ENCODE data around the gene KRTAP2-4. TPM values are rescaled to one million over a fixed set of nuclear protein-coding genes. Genes with fewer than 3 reads are reported as not detected.
"Not testable (repeated sequence)": the region's sequence is repeated elsewhere in the genome, so short reads cannot be mapped to it uniquely, and the experiment has no call there.

The KRTAP2-4 gene
- polyA plus RNA-seq, 3 donors: not detected

DNA sequence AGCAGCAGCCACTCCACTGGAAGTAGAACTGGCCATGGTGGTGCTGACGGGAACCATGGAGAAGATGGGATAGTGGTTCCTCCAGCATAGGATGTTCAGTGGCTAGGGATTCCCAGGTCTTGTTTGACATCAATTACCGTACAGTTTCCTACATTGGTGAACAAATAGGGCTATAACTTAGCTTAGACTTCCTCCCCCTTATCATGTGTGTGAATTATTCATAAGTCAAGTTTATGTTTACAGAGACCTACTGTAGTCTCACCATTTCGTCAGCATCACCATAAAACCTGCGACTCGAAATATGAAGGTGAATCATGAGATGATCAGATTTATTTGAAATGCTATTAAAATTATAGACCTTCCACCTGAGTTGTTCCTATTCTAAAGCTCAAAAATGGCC lies 6.9 kb downstream of the KRTAP2-4 start:
- WGBS (ENCODE audit: insufficient coverage): no CpG with 5 or more reads among the region's 5 CpGs
- H3K27me3 ChIP-seq (ENCODE audit: control insufficient read depth in 2 of 2, insufficient read depth in 2 of 2, low read length in 2 of 2): peaks cover 19 to 28% of the 10 kb centered on the region in 2 donors
- no peaks in the 10 kb centered on the region for H3K9me3 ChIP-seq (replicated peaks in 1 of 2; ENCODE audit: control insufficient read depth in 1 of 2, insufficient read depth in 1 of 2, low read length in 2 of 2)
- no peaks in the 10 kb centered on the region for H3K36me3 ChIP-seq (replicated peaks in 1 of 2; ENCODE audit: control insufficient read depth in 1 of 2, insufficient read depth in 2 of 2, low read length in 2 of 2)
- no peak for DNase-seq
- H3K4me3 ChIP-seq (replicated peaks in 1 of 3; ENCODE audit: low read depth in 2 of 3, low read length in 3 of 3): no peak overlapping the region
- no peaks in the 10 kb centered on the region for H3K4me1 Mint-ChIP-seq
- TF ChIP-seq, protein P1, sequence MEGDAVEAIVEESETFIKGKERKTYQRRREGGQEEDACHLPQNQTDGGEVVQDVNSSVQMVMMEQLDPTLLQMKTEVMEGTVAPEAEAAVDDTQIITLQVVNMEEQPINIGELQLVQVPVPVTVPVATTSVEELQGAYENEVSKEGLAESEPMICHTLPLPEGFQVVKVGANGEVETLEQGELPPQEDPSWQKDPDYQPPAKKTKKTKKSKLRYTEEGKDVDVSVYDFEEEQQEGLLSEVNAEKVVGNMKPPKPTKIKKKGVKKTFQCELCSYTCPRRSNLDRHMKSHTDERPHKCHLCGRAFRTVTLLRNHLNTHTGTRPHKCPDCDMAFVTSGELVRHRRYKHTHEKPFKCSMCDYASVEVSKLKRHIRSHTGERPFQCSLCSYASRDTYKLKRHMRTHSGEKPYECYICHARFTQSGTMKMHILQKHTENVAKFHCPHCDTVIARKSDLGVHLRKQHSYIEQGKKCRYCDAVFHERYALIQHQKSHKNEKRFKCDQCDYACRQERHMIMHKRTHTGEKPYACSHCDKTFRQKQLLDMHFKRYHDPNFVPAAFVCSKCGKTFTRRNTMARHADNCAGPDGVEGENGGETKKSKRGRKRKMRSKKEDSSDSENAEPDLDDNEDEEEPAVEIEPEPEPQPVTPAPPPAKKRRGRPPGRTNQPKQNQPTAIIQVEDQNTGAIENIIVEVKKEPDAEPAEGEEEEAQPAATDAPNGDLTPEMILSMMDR (IDR thresholded peaks at IDR 0.05): no peak
- peaks cover 0 to 9% (median 2%) of the 10 kb centered on the region in 7 donors for H3K9me3 Mint-ChIP-seq
- peaks cover 13 to 33% (median 20%) of the 10 kb centered on the region in 3 donors for H3K27me3 Mint-ChIP-seq (ENCODE audit: low read depth in 3 of 3)
- H2AFZ ChIP-seq (ENCODE audit: insufficient read depth, low read depth, low read length, poor library complexity, severe bottlenecking): no peak overlapping the region
- no peaks in the 10 kb centered on the region for H3K79me2 ChIP-seq (ENCODE audit: insufficient read depth, low read length)
- H3K27ac Mint-ChIP-seq: no peak overlapping the region
- no peak overlapping the region for H3K4me2 ChIP-seq (replicated peaks; ENCODE audit: extremely low read depth, low read length, poor library complexity, severe bottlenecking)
- H3K27ac ChIP-seq (ENCODE audit: low read depth in 1 of 2, low read length in 2 of 2): no peak overlapping the region
- H3K4me3 Mint-ChIP-seq: no peak overlapping the region
- H3K4me1 ChIP-seq (ENCODE audit: control insufficient read depth in 1 of 2, insufficient read depth in 2 of 2, low read length in 2 of 2): no peaks in the 10 kb centered on the region
- intact Hi-C loops (cut with micrococcal nuclease): no loop called here
- peaks cover 0 to 2% of the 10 kb centered on the region in 2 donors for H3K36me3 Mint-ChIP-seq
- no peaks in the 10 kb centered on the region for H4K20me1 ChIP-seq (ENCODE audit: insufficient read depth, low read length)
- no peak overlapping the region for H3K9ac ChIP-seq (ENCODE audit: insufficient read depth, low read length, poor library complexity, severe bottlenecking)

DNA sequence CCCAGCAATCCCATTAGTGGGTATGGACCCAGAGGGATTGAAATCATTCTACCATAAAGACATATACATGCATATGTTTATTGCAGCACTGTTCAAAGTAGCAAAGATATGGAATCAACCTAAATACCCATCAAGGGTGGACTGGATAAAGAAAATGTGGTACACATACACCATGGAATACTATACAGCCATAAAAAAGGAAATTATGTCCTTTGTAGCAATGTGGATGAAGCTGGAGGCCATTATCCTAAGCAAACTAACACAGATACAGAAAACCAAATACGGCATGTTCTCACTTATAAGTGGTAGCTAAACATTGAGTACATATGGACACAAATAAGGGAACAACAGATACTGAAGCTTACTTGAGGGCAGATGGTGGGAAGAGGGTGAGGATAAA lies 8.1 kb downstream of the KRTAP2-4 start:
- Histone ChIP-seq H3K79me2 (ENCODE audit: insufficient read depth, low read length) (no peaks in the 10 kb centered on the region), H3K9ac (ENCODE audit: insufficient read depth, low read length, poor library complexity, severe bottlenecking) (no peak overlapping the region), H3K27me3 (ENCODE audit: control insufficient read depth in 2 of 2, insufficient read depth in 2 of 2, low read length in 2 of 2) (peaks cover 16 to 26% of the 10 kb centered on the region in 2 donors), H3K4me1 (ENCODE audit: control insufficient read depth in 1 of 2, insufficient read depth in 2 of 2, low read length in 2 of 2) (no peaks in the 10 kb centered on the region), H2AFZ (ENCODE audit: insufficient read depth, low read depth, low read length, poor library complexity, severe bottlenecking) (no peak overlapping the region), H4K20me1 (ENCODE audit: insufficient read depth, low read length) (no peaks in the 10 kb centered on the region), H3K36me3 (replicated peaks in 1 of 2; ENCODE audit: control insufficient read depth in 1 of 2, insufficient read depth in 2 of 2, low read length in 2 of 2) (no peaks in the 10 kb centered on the region), H3K4me3 (replicated peaks in 1 of 3; ENCODE audit: low read depth in 2 of 3, low read length in 3 of 3) (no peak overlapping the region), H3K27ac (ENCODE audit: low read depth in 1 of 2, low read length in 2 of 2) (no peak overlapping the region), H3K9me3 (replicated peaks in 1 of 2; ENCODE audit: control insufficient read depth in 1 of 2, insufficient read depth in 1 of 2, low read length in 2 of 2) (no peaks in the 10 kb centered on the region), H3K4me2 (replicated peaks; ENCODE audit: extremely low read depth, low read length, poor library complexity, severe bottlenecking) (no peak overlapping the region)
- TF ChIP-seq, protein P1 (IDR thresholded peaks at IDR 0.05): no peak
- peaks cover 0 to 9% (median 2%) of the 10 kb centered on the region in 7 donors for H3K9me3 Mint-ChIP-seq
- DNase-seq: no peak
- no CpG with 5 or more reads among the region's 1 CpG for WGBS (ENCODE audit: insufficient coverage)
- peaks cover 0 to 2% of the 10 kb centered on the region in 2 donors for H3K36me3 Mint-ChIP-seq
- no peak overlapping the region for H3K27ac Mint-ChIP-seq
- intact Hi-C loops (cut with micrococcal nuclease): no loop called here
- H3K27me3 Mint-ChIP-seq (ENCODE audit: low read depth in 3 of 3): peaks cover 13 to 31% (median 17%) of the 10 kb centered on the region in 3 donors
- no peaks in the 10 kb centered on the region for H3K4me1 Mint-ChIP-seq
- H3K4me3 Mint-ChIP-seq: no peak overlapping the region

DNA sequence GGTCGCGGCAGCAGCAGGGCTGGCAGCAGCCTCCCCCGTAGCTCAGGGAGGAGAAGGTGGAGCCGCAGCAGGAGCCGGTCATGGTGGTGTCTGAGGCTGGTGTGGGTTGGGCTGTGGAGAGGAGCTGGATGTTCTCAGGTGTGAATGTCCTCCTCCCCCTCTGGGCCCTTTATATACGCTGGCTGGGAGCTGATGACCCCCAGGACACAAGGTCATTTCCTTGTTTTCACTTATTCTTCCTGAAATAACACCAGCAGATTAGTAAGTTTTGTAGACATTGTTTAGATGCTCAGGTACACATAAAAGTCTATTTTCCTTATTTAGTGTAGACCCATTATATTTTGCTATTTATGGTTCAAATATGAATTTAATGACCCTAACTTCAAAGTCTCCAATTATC lies 10.5 kb downstream of the KRTAP2-4 start, which contains the start of gene KRTAP2-2:
TSS of gene KRTAP2-2 (minus strand) at position 101 of the 400 bp plus-strand sequence. CDS start at position 82, 19 bp downstream.
- peaks cover 9 to 21% (median 15%) of the 10 kb centered on the region in 3 donors for H3K27me3 Mint-ChIP-seq (ENCODE audit: low read depth in 3 of 3)
- H2AFZ ChIP-seq (ENCODE audit: insufficient read depth, low read depth, low read length, poor library complexity, severe bottlenecking); H3K4me2 ChIP-seq (replicated peaks; ENCODE audit: extremely low read depth, low read length, poor library complexity, severe bottlenecking); H3K4me3 ChIP-seq (replicated peaks in 1 of 3; ENCODE audit: low read depth in 2 of 3, low read length in 3 of 3); H3K4me1 Mint-ChIP-seq; H3K36me3 ChIP-seq (replicated peaks in 1 of 2; ENCODE audit: control insufficient read depth in 1 of 2, insufficient read depth in 2 of 2, low read length in 2 of 2); H3K36me3 Mint-ChIP-seq; H3K4me1 ChIP-seq (ENCODE audit: control insufficient read depth in 1 of 2, insufficient read depth in 2 of 2, low read length in 2 of 2); H3K9me3 Mint-ChIP-seq; intact Hi-C loops (cut with micrococcal nuclease); H3K9me3 ChIP-seq (replicated peaks in 1 of 2; ENCODE audit: control insufficient read depth in 1 of 2, insufficient read depth in 1 of 2, low read length in 2 of 2); H3K27ac Mint-ChIP-seq; H4K20me1 ChIP-seq (ENCODE audit: insufficient read depth, low read length); H3K27ac ChIP-seq (ENCODE audit: low read depth in 1 of 2, low read length in 2 of 2); H3K9ac ChIP-seq (ENCODE audit: insufficient read depth, low read length, poor library complexity, severe bottlenecking); DNase-seq; H3K4me3 Mint-ChIP-seq; H3K79me2 ChIP-seq (ENCODE audit: insufficient read depth, low read length): not testable (repeated sequence)
- WGBS (ENCODE audit: insufficient coverage): no CpG with 5 or more reads among the region's 6 CpGs
- peaks cover 6 to 13% of the 10 kb centered on the region in 2 donors for H3K27me3 ChIP-seq (ENCODE audit: control insufficient read depth in 2 of 2, insufficient read depth in 2 of 2, low read length in 2 of 2)
